Fibroblast of skin of left biceps (primary cell): ENCODE results near the gene TRAPPC2.
"Not testable (repeated sequence)": the region's sequence is repeated elsewhere in the genome, so short reads cannot be mapped to it uniquely, and the experiment has no call there.

ENCODE experiments used
- DNase-seq, 2 experiments: peaks; one replicate each; pipeline ENCODE4 v3.0.0-alpha.2; 2013; ENCODE audit warnings: low read depth in 2 of 2

TRAPPC2 gene

GRCh38 chrX:13698432-13698831 lies 36.0 kb downstream of the TRAPPC2 start:
- no peak for DNase-seq

DNA sequence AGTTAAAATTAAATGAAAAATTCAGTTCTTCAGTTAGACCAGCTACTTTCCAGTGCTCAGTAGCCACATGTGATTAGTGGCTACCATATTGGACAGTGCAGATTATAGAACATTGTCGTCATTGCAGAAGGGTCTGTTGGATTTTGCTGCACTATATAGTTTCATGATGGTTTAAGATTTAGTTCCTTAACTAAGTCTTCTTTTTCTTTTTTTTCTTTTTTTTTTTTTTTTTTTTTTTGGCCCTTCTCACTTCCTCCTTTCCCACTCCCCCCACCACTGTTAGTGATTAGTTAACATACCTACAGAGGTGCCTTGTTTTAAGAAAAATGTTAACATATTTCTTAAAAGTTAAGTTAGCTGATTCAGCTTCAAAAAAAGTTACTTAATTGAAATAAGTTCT lies 36.4 kb downstream of the TRAPPC2 start:
- DNase-seq, result no peak

- no peak for DNase-seq
Measured at GRCh38 chrX:13697455-13697854, 37.0 kb downstream of the TRAPPC2 start.

- no peak for DNase-seq
Measured at GRCh38 chrX:13695601-13696115, 38.8 kb downstream of the TRAPPC2 start.

GRCh38 chrX:13694983-13695382 lies 39.4 kb downstream of the TRAPPC2 start:
- no peak for DNase-seq

GRCh38 chrX:13694359-13694758 lies 40.1 kb downstream of the TRAPPC2 start:
- DNase-seq, result no peak

- DNase-seq, result no peak
Measured at GRCh38 chrX:13693341-13693961, 41.0 kb downstream of the TRAPPC2 start.

DNA sequence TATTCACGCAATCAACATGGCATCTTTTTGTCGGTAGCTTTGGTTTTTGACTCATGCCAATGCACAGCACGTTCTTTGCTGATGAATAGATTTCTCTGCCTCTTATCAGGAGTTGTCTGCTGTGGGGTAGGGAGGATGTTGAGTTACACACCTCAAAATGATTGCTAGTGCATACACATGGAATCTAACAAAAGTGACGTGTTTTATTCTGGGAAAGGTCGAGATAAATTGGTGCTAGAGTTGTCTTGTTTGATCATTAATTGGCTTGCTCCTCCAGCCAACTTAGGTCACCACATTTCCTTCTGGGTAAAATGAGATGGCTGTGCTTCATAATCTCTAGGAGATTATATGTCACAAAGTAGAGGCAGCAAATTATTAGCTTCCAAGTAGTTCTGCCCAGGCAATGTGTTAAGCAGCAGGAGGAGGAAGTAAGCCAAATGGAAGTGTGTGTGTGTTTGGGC lies 41.6 kb downstream of the TRAPPC2 start:
- no peak for DNase-seq

GRCh38 chrX:13691841-13692371 lies 42.5 kb downstream of the TRAPPC2 start:
- DNase-seq, result no peak

DNA sequence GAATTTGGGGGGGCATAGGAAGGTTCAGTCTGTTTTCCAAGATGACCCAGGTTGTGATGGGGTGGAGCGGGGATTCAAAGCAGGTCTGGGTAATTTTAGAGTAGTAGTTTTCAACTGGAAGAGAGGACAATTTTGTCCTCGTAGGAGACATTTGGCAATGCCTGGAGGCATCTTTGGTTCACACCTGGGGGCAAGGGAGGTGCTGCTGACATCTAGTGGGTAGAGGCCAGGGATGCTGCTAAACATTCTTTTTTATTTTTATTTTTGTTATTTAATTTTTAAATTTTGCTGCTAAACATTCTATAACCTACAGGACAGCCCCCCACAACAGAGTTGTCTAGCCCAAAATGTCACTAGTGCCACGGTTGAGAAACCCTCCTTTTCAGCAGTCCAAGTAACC lies 43.6 kb downstream of the TRAPPC2 start:
- no peak for DNase-seq

DNA sequence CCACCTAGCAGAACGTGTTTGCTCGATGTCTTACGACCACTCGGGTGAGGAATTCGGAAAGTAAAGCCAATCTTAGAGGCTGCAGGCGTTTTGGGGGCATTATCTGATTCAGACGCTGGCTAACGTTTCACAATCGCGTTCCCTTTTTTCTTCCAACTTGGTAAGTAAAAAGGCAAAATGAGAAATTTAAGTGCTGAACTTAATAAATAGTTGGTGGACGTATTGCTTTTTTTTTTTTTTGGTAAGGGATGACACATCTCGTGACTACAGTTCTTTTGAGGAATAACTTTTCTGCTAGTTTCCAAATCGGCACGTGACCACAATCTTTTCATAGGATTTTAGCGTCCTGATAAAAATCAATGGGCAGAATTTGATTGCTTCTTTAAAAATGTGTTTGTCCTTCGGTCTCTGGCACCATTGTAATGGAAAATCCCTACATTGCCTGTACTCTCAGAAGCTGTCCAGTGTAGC lies 44.6 kb downstream of the TRAPPC2 start:
- no peak for DNase-seq

DNA sequence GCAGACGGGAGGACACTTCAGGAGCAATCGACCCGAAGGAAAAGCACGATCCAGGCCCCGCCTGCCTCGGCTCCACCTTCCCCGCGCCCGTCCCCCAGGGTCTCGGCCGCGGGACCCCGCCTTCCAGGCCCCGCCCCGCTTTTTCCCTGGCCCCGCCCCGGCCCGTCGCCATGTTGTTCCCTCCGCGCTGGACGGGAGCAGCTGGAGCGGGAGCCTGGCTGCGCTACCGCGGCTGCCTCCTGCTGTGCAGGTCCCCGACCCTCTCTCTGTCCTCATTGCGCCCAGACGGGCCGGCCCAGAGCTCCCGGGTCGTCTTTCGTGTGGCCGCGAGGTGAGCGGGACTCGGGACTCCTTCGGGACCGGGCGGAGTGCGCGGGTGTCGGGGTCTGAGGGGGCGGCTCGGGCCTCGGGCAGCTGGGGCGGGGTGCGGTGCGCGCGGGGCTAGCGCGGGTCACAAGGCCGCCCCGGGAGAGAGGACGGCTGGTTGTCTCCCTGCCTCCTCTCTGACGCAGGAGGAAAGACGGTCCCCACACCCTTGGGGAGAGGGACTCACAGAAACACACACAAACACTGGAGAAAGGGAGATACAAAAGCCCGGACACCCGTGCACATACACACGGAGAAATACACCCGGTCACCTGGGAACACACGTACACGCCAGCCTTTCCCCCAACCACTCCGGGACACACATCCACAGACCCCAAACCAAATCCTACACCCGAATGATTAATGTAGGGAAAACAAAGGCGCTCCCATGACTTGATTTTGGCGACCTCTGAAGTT lies 45.3 kb downstream of the TRAPPC2 start, which contains the start of gene RAB9A:
RAB9A (plus strand) TSS at position 171 of the 783 bp plus-strand sequence. CDS start 19,619 bp downstream, outside the sequence.
- peak in 1 of 2 experiments; percentile 21 for DNase-seq

DNA sequence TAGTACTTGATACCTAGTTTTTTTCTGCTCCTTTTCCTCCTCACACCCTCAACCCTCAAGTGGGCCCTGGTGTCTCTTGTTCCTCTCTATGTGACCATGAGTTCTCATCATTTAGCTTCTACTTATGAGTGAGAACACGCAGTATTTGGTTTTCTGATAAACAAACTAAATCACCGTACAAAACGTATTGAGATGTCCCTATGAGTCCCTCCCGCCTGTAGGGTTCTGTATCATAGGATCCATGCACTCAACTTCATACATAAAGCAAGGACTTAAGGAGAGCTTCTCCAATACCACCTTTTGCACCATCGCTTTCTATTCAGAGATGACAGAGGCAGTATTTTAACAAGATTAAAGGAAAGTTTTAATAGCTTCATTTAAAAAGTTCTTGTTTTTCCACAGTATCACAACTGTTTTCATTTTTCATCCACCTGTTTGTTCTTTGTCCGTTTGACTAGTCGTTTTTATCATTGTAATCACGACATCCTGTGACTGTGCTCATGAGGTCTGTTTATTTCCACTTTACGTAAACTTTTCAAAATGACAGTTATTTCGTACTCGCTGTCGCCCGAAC lies 45.9 kb downstream of the TRAPPC2 start:
- no peak for DNase-seq

DNA sequence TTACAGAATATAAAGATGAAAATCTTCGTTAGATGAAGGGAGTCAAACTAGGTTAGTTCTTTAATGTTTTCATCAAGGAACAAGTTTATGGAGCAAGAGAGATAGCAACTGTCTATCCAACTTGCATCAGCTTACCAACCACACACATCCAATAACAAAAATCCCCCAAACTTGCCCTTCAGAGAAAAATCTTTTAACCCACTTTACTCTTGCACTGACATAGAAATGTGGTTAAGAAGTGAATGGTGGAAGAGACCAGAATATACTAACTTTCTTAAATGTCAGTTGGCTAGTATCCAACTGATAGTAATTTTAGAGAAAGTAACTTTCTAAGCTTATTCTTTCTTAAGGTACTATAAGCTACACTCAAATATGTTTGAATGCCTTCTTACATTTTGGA lies 47.2 kb downstream of the TRAPPC2 start:
- no peak for DNase-seq

GRCh38 chrX:13685126-13685763 lies 49.2 kb downstream of the TRAPPC2 start:
- no peak for DNase-seq

DNA sequence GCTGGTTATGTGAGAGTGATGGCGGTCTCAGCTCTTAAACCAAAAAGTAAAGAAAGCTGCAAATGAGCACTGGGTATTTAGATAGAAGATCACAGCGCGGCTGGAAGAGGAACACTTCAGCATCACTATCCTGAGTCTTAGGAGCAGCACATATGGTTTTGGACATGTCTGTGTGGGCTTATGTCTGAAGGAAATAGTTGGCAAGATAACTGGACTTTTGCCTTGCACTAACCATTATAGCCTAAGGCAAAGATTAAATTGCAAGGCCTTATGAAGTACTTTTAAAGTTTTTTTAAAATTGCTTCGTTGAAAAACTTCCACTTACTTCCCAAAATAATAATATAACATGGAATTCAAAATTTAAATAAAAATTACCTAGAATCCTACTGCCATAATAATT lies 50.1 kb downstream of the TRAPPC2 start:
- no peak for DNase-seq

DNA sequence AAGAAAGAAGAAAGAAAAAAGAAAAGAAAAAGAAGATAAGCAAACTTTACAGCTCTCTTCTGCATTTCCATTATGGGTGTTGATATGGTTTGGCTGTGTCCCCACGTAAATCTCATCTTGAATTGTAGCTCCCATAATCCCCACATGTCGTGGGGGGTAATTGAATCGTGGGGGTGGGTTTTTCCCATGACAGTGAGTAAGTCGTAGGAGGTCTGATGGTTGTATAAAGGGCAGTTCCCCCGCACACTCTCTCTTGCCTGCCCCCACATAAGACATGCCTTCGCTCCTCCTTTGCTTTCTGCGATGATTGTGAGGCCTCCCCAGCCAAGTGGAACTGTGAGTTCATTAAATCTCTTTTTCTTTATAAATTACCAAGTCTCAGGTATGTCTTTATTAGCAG lies 52.8 kb downstream of the TRAPPC2 start:
- no peak for DNase-seq

GRCh38 chrX:13679700-13680099 lies 54.7 kb downstream of the TRAPPC2 start:
- not testable (repeated sequence) for DNase-seq

- DNase-seq, result no peak
Measured at GRCh38 chrX:13676885-13677284, 57.5 kb downstream of the TRAPPC2 start.

GRCh38 chrX:13673016-13673415 lies 61.4 kb downstream of the TRAPPC2 start:
- DNase-seq, result no peak

- no peak for DNase-seq
Measured at GRCh38 chrX:13670197-13670596, 64.2 kb downstream of the TRAPPC2 start.

GRCh38 chrX:13669755-13670154 lies 64.7 kb downstream of the TRAPPC2 start:
- DNase-seq, result not testable (repeated sequence)
